Right kidney (tissue), 9 donors: ENCODE data around the gene WFDC8.
"Not testable (repeated sequence)": the region's sequence is repeated elsewhere in the genome, so short reads cannot be mapped to it uniquely, and the experiment has no call there.

Source experiments
- DNase-seq: peaks from one replicate; pipeline ENCODE4 v3.0.0-alpha.2; 2016
- long read RNA-seq, 8 donors: transcript quantifications; one replicate each; lab custom pipeline, GENCODE V29; 2026

Gene WFDC8
- long read RNA-seq, donor 1, result 0 reads
- long read RNA-seq, donor 2, result 0 reads
- long read RNA-seq, donor 3, result 0 reads
- long read RNA-seq, donor 4, result 0 reads
- long read RNA-seq, donor 5, result 0 reads
- long read RNA-seq, donor 6, result 0 reads
- long read RNA-seq, donor 7, result 0 reads
- long read RNA-seq, donor 8, result 0 reads

DNA sequence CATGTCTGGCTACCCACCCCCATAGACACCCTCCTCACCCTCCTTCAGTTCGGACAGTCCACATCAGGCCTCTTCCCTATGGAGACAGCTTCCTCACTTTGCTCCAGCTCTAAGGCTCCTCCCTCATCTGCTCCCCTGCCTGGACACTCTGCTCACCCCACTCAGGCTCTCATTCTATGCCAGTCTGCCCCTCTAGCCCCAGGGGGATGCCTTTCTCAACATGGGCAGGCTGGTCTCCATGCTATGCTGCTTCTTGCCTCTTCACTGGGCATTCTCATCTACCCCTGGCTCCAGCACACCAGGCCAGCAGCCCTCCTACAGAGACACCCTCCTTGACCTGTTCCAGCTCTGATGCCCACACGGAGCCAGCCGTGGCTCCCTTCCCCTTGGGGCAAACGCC is at the start of gene WFDC8:
Gene WFDC8 (minus strand): TSS at position 101 of the 400 bp plus-strand sequence. CDS start 37 bp downstream, at position 64.
- DNase-seq, result no peak

DNA sequence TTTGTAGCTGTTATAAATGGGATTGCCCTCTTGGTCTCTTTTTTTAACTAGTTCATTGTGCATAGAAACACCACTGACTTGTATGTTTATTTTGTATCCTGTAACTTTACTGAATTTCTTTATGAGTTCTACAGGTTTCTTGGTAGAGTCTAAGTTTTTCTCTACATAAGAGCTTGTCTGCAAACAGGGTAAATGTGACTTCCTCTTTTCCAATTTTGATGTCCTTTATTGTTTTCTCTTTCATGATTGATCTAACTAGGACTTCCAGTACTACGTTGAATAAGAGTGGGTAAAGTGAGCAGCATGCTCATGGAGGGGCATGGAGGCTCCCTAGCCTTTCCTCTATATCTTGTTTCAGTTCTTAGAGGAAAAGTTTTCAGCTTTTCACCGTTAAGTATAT is 47.5 kb upstream of the WFDC8 start:
- DNase-seq, result no peak

DNA sequence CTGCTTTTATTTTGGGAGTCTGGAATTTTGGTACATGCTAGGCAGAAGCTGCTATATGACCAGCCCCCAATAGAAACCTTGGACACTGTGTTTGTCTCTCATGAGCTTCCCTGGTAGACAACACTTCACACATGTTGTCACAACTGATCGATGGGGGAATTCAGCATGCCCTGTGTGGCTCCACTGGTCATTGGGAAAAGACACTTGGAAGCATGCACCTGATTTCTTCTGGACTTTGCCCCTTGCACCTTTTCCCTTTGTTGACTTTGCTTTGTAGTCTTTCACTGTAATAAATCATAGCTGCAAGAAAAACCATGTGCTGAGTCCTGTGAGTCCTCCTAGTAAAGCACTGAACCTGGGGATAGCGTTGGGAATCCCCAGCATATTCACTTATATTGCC is 42.5 kb upstream of the WFDC8 start:
- DNase-seq, result no peak

DNA sequence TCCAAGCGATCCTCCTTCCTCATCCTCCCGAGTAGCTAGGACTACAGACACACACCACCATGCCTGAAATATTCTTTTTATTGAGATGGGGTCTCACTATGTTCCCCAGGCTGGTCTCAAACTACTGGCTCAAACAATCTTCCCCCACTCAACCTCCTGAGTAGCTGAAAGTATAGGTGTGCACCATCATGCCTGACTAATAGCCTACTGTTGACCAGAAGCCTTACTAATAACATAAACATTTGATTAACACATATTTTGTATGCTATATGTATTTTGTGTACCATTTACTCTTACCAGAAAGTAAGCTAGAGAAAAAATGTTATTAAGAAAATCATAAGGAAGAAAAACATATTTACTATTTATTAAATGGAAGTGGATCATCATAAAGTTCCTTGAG is 38.5 kb upstream of the WFDC8 start:
- DNase-seq, result no peak

GRCh38 chr20:45612314-45612713 is 33.2 kb upstream of the WFDC8 start:
- no peak for DNase-seq

GRCh38 chr20:45611054-45611453 is 32.0 kb upstream of the WFDC8 start:
- DNase-seq, result no peak

- no peak for DNase-seq
Measured at GRCh38 chr20:45607810-45608209, 28.7 kb upstream of the WFDC8 start.

GRCh38 chr20:45595235-45595634 is 16.2 kb upstream of the WFDC8 start:
- no peak for DNase-seq

- DNase-seq, result no peak
Measured at GRCh38 chr20:45593498-45593897, 14.4 kb upstream of the WFDC8 start.

DNA sequence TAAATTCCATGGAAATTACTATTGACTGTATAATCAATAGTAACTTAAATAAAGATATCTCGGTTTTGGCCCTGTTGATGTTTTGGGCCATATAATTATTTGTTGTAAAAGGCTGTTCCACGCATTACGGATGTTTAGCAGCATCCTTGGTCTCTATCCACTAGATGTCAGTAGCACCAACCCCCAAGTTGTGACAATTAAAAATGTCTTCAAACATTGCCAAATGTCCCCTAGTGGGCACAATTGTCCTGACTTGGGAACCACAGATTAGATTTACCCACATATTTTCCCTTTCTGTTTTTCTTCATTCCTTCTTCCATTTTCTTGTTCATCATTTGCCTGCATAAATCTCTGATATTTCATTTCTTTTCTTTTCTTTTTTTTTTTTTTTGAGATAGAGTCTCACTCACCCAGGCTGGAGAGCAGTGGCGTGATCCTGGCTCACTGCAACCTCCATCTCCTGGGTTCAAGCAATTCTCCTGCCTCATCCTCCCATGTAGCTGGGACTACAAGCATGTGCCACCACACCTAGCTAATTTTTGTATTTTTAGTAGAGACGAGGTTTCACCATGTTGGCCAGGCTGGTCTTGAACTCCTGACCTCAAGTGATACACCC is 13.6 kb upstream of the WFDC8 start:
- DNase-seq, result no peak

DNA sequence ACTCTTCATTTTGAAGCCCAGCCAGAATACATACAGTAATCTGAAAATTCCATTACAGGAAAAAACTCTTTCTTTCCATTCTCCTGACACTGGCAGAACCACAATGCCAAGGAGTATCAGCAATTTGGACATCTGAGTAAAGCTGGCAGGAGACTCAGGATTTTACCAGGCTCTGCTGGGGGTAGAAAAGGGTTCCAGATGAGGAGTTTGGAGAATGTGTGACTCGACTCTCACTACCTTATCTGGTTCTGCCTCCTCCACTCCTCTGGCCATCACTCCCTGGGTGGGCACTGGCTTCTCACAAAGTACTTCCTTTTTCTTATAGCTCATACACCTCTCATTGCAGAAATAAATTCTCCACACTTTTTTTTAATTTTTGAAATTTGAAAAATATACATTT is 10.6 kb upstream of the WFDC8 start:
- no peak for DNase-seq

- DNase-seq, result no peak
Measured at GRCh38 chr20:45588800-45589199, 9.7 kb upstream of the WFDC8 start.

GRCh38 chr20:45585986-45586385 is 6.9 kb upstream of the WFDC8 start:
- DNase-seq, result not testable (repeated sequence)

DNA sequence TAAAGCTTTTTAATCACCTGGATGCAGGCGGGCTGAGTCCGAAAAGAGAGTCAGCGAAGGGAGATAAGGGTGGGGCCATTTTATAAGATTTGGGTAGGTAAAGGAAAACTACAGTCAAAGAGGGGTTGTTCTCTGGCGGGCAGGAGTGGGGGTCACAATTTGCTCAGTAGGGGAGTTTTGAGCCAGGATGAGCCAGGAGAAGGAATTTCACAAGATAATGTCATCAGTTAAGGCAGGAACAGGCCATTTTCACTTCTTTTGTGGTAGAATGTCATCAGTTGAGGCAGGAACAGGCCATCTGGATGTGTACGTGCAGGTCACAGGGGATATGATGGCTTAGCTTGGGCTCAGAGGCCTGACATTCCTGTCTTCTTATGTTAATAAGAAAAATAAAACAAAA is 5.2 kb upstream of the WFDC8 start:
- not testable (repeated sequence) for DNase-seq

GRCh38 chr20:45583502-45583901 is 4.4 kb upstream of the WFDC8 start:
- no peak for DNase-seq

GRCh38 chr20:45581702-45582101 is 2.6 kb upstream of the WFDC8 start:
- DNase-seq, result no peak

DNA sequence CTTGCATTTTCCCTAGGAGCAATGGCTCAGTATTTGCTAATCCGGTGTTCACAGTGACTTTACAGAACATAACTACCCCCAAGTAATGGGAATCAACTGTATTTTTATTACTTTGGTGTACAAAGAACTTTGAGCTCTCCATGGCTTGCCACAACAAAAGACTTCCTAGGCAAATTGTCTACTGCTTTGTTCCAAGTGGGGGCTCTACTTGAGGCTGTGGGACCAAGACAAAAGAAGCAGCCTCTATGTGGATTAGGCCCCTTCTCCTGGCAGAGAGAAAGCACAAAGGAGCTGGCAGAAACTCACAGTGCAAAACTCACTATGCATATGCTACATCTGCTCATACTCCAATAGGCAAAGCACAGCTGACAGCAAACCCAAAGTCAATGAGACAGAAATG is 853 bp downstream of the WFDC8 start:
- no peak for DNase-seq

DNA sequence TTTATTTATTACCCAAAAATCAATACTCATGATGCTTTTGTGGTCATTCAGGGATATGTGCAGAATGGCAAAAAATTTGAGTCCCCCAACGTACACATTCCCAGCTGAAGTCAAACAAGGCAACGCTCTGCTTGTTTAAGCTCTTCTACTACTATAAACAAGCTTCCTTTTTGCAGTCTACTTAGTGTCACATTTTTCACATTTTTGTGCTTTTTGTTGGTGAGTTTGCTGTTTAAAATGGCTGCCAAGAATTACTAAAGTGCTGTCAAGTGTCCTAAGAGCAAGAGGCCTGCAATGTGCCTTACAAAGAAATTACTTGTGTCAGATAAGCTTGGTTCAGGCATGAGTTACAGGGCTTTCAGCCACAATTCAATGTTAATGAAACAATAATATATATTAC is 2.1 kb downstream of the WFDC8 start:
- no peak for DNase-seq

DNA sequence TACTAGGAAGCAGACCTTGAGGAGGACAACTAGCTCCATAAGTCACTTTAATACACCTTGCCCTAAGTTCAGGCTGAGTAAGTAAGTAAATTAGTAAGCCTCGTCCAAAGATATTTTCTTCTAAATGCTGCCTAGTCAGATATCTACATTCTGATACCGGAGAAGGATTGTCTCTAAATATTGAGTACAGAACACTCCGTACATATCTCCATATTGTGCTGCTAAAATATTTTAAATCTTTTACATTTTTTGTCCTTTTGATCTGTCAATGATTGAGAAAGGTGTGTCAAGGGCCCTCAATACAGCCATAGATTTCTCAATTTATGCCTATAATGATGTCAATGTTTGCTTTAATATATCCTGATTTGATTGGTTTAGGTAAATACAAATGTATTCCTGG is 3.2 kb downstream of the WFDC8 start:
- DNase-seq, result no peak

DNA sequence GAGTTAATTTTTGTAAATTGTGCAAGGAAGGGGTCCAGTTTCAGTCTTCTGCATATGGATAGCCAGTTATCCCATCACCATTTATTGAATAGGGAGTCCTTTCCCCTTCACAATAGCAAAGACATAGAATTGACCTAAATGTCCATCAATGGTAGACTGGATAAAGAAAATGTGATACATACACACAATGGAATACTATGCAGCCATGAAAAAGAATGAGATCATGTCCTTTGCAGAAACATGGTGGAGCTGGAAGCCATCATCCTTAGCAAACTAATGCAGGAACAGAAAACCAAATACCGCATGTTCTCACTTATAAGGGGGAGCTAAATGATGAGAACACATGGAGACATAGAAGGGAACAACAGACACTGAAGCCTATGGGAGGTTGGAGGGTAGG is 9.4 kb downstream of the WFDC8 start:
- not testable (repeated sequence) for DNase-seq

DNA sequence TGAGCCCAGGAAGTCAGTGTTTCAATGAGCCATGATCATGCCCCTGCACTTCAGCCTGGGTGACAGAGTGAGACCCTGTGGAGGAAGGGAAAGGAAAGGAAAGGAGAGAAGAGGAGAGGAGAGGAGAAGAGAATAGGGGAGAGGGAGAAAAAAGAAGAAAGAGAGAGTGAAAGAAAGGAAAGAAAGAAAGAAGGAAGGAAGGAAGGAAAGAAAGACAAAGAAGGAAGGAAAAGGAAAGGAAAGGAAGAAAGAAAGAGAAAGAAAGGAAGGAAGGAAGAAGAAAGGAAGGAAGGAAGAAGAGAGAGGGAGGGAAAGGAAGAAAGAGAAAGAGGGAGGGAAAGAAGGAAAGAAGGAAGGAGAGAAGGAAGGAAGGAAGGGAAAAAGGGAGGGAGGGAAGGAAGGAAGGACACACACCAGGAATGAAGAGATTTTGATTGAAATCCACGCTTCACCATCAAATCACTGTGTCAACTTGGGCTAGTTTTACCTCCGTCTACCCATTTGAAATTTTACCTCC is 14.3 kb downstream of the WFDC8 start:
- DNase-seq, result no peak

GRCh38 chr20:45555198-45555597 is 23.9 kb downstream of the WFDC8 start:
- no peak for DNase-seq

DNA sequence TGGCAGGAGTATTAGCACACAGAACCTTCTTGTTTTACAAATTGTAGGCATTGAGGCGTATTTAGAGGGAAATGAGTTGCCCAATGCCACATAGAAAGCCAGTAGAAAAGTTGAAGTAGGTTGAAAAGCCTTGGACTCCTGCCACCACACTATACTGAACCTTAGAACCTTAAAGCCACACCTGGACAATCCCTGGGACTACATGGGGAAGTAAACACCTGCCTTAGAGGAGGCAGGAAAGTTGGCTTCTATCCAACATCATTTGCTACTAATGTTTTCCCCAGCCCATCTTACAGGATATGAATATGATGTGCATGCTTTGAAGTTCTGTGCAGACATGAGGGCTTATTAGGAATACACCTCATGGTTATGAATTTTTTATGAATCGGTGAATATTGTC is 26.6 kb downstream of the WFDC8 start:
- DNase-seq, result no peak

DNA sequence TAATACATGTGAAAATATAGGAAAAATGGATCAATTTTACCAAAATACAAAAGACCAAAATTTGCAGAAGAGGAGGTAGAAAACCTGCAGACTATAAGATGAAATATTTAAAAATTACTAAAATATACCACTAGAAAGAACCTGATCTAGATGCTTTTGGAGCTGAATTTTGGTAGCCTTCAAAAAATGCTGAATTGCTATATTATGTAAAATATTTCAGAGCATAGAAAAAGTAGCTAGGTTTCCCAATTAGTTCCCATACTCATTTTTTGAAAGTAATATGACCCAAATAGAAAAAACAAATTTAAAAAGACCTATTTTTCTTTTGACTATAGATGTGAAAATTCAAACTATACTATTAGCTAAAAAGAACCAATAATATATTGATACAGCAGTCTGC is 28.3 kb downstream of the WFDC8 start:
- DNase-seq, result no peak

DNA sequence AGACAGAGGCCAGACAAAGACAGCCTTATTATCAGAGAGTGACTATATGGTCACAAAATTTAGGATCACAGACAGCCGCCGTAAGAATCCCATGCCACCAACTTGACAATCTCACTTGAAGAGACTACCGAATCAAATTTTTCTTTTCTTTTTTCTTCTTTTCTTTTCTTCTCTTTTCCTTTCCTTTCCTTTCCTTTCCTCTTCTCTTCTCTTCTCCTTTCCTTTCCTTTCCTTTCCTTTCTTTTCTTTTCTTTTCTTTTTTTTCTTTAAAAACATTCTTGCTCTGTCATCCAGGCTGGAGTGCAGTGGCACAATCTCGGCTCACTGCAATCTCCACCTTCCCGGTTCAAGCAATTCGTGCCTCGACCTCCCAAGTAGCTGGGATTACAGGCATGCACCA is 30.7 kb downstream of the WFDC8 start:
- no peak for DNase-seq
